HepG2 (cell line): ENCODE measurements around the gene MMP17. TPM values are rescaled to one million over a fixed set of nuclear protein-coding genes. Genes with fewer than 3 reads are reported as not detected.

Experiments used
- ESRRA ChIP-seq: sonication (generic); formaldehyde crosslinking; IDR thresholded peaks from 2 replicates; pipeline ENCODE4 v1.5.1; 2020; ENCODE audit warnings: mild to moderate bottlenecking, low read depth, missing genetic modification reagents
- KLF16 ChIP-seq, 2 experiments: sonication (generic) in 1 of 2; formaldehyde crosslinking in 1 of 2; IDR thresholded peaks; 2 replicates each; pipeline versions ENCODE4 v1.6.1 to v1.8.0; 2016 to 2023; ENCODE audit warnings: missing genetic modification reagents in 2 of 2, missing compliant biosample characterization in 1 of 2
- RNF2 ChIP-seq: fragments of 450-650 bp; conservative IDR thresholded peaks from 2 replicates; pipeline ENCODE4 v1.6.1; 2016; ENCODE audit warnings: low read depth
- TMF1 ChIP-seq: sonication (generic); formaldehyde crosslinking; IDR thresholded peaks from 2 replicates; pipeline ENCODE4 v1.8.1; 2022; ENCODE audit warnings: low read depth, missing genetic modification reagents
- TOPORS ChIP-seq: sonication (generic); formaldehyde crosslinking; IDR thresholded peaks from 2 replicates; pipeline ENCODE4 v1.8.0; 2023; ENCODE audit warnings: mild to moderate bottlenecking, missing genetic modification reagents
- ZMYM4 ChIP-seq: sonication (generic); formaldehyde crosslinking; IDR thresholded peaks from 2 replicates; pipeline ENCODE4 v1.8.1; 2023; ENCODE audit warnings: mild to moderate bottlenecking, missing genetic modification reagents
- ZNF564 ChIP-seq: sonication (generic); formaldehyde crosslinking; IDR thresholded peaks from 2 replicates; pipeline ENCODE4 v1.8.1; 2023; ENCODE audit warnings: mild to moderate bottlenecking, missing genetic modification reagents
- ZNF605 ChIP-seq: sonication (generic); formaldehyde crosslinking; IDR thresholded peaks from 2 replicates; pipeline ENCODE4 v1.8.0; 2022; ENCODE audit warnings: mild to moderate bottlenecking, missing genetic modification reagents
- ZNF766 ChIP-seq: sonication (generic); formaldehyde crosslinking; IDR thresholded peaks from 2 replicates; pipeline ENCODE4 v1.5.0; 2020; ENCODE audit warnings: missing genetic modification reagents, borderline replicate concordance
- polyA plus RNA-seq, 8 experiments: library from polyadenylated mRNA; depleted of rRNA in 3 of 8; stranded (reverse) in 7 of 8; unstranded in 1 of 8; fragments of >200 nt; fragmentation: Illumina TruSeq in 4 of 8; extraction: Trizol in 4 of 8; gene quantifications; 2 replicates each; pipeline versions ENCODE4 v1.2.1 to v1.2.3, GENCODE V29; 2011 to 2016; ENCODE audit warnings: low read depth in 4 of 8, missing spikeins in 1 of 8, mixed read lengths in 1 of 8; ENCODE audit not compliant: insufficient read depth in 1 of 8
- total RNA-seq, 5 experiments: library from RNA; depleted of rRNA; stranded (reverse); fragments of >200 nt; fragmentation: Illumina TruSeq; extraction: Trizol; gene quantifications; 2 replicates each; pipeline ENCODE4 v1.2.3, GENCODE V29; 2016; ENCODE audit warnings: low read depth in 1 of 5
- TF ChIP-seq, protein P1 (sequence below): sonication (generic); formaldehyde crosslinking; IDR thresholded peaks from 2 replicates; pipeline ENCODE4 v1.8.1; 2023; ENCODE audit warnings: missing genetic modification reagents, mild to moderate bottlenecking, borderline replicate concordance
- TF ChIP-seq, protein P2 (sequence below): sonication (generic); formaldehyde crosslinking; IDR thresholded peaks from 2 replicates; pipeline ENCODE4 v1.4.0; 2020; ENCODE audit warnings: mild to moderate bottlenecking, missing genetic modification reagents
- TF ChIP-seq, protein P3 (sequence below): IDR thresholded peaks from 2 replicates; pipeline ENCODE4 v1.4.0; 2020; ENCODE audit warnings: mild to moderate bottlenecking, missing genetic modification reagents
- TF ChIP-seq, protein P4 (sequence below): sonication (generic); formaldehyde crosslinking; IDR thresholded peaks from 2 replicates; pipeline ENCODE4 v1.8.1; 2022; ENCODE audit warnings: low read depth, mild to moderate bottlenecking, missing genetic modification reagents
- TF ChIP-seq, protein P5 (sequence below): sonication (generic); formaldehyde crosslinking; IDR thresholded peaks from 2 replicates; pipeline ENCODE4 v1.9.0; 2021; ENCODE audit warnings: missing genetic modification reagents, mild to moderate bottlenecking, borderline replicate concordance

The MMP17 gene
- total and polyA plus RNA-seq, 2 of the 13 experiments (the other 11 are each of a cell fraction or from before 2014, with no cell fraction given): 0.55 to 0.80 TPM

DNA sequence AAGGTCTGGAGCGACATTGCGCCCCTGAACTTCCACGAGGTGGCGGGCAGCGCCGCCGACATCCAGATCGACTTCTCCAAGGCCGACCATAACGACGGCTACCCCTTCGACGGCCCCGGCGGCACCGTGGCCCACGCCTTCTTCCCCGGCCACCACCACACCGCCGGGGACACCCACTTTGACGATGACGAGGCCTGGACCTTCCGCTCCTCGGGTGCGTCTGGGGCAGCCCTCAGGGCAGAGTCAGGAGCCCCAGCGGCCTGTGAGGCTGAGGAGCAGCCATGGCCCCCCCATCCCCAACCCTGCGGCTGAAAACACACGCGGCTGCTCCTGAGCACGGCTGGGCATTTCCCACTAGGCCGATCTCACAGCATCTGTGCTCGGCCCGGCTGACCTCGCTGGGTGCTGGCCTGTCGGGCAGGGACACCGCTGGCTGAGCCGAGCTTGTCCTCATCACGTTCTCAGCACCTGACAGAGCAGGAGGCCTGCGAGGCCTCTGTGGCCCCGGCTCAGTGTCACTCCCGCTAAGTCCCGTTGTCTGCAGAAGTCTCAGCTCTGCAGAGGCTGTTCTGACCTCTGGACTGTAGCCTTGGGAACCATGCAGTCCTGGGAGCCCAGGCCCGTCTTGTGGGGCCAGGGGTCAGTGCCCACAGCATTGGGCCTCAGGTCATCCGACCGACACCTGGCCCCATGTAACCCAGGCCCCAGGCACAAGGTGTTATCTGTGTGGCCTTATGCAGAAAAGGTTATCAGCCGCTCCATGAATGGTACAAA lies 12.6 kb downstream of the MMP17 start (continued):
- TF ChIP-seq, protein P1, sequence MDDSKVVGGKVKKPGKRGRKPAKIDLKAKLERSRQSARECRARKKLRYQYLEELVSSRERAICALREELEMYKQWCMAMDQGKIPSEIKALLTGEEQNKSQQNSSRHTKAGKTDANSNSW (CRISPR knock-in tag): no peak
- TF ChIP-seq ZMYM4 (CRISPR knock-in tag): peak; percentile 39; the same call in 1 of the 2 replicates
- no peak for TF ChIP-seq ZNF564 (CRISPR knock-in tag)
- TF ChIP-seq ESRRA: 0 out of 2 replicates have a peak, but pooled peaks have one; percentile 43
- TF ChIP-seq, protein P2, sequence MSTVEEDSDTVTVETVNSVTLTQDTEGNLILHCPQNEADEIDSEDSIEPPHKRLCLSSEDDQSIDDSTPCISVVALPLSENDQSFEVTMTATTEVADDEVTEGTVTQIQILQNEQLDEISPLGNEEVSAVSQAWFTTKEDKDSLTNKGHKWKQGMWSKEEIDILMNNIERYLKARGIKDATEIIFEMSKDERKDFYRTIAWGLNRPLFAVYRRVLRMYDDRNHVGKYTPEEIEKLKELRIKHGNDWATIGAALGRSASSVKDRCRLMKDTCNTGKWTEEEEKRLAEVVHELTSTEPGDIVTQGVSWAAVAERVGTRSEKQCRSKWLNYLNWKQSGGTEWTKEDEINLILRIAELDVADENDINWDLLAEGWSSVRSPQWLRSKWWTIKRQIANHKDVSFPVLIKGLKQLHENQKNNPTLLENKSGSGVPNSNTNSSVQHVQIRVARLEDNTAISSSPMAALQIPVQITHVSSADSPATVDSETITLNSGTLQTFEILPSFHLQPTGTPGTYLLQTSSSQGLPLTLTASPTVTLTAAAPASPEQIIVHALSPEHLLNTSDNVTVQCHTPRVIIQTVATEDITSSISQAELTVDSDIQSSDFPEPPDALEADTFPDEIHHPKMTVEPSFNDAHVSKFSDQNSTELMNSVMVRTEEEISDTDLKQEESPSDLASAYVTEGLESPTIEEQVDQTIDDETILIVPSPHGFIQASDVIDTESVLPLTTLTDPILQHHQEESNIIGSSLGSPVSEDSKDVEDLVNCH: no peak
- TF ChIP-seq KLF16 (CRISPR knock-in tag; IDR thresholded peaks at IDR 0.05): no peak
- TF ChIP-seq, protein P3, sequence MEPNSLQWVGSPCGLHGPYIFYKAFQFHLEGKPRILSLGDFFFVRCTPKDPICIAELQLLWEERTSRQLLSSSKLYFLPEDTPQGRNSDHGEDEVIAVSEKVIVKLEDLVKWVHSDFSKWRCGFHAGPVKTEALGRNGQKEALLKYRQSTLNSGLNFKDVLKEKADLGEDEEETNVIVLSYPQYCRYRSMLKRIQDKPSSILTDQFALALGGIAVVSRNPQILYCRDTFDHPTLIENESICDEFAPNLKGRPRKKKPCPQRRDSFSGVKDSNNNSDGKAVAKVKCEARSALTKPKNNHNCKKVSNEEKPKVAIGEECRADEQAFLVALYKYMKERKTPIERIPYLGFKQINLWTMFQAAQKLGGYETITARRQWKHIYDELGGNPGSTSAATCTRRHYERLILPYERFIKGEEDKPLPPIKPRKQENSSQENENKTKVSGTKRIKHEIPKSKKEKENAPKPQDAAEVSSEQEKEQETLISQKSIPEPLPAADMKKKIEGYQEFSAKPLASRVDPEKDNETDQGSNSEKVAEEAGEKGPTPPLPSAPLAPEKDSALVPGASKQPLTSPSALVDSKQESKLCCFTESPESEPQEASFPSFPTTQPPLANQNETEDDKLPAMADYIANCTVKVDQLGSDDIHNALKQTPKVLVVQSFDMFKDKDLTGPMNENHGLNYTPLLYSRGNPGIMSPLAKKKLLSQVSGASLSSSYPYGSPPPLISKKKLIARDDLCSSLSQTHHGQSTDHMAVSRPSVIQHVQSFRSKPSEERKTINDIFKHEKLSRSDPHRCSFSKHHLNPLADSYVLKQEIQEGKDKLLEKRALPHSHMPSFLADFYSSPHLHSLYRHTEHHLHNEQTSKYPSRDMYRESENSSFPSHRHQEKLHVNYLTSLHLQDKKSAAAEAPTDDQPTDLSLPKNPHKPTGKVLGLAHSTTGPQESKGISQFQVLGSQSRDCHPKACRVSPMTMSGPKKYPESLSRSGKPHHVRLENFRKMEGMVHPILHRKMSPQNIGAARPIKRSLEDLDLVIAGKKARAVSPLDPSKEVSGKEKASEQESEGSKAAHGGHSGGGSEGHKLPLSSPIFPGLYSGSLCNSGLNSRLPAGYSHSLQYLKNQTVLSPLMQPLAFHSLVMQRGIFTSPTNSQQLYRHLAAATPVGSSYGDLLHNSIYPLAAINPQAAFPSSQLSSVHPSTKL (CRISPR knock-in tag): peak; percentile 53; the same call in 1 of the 2 replicates
- TF ChIP-seq, protein P4, sequence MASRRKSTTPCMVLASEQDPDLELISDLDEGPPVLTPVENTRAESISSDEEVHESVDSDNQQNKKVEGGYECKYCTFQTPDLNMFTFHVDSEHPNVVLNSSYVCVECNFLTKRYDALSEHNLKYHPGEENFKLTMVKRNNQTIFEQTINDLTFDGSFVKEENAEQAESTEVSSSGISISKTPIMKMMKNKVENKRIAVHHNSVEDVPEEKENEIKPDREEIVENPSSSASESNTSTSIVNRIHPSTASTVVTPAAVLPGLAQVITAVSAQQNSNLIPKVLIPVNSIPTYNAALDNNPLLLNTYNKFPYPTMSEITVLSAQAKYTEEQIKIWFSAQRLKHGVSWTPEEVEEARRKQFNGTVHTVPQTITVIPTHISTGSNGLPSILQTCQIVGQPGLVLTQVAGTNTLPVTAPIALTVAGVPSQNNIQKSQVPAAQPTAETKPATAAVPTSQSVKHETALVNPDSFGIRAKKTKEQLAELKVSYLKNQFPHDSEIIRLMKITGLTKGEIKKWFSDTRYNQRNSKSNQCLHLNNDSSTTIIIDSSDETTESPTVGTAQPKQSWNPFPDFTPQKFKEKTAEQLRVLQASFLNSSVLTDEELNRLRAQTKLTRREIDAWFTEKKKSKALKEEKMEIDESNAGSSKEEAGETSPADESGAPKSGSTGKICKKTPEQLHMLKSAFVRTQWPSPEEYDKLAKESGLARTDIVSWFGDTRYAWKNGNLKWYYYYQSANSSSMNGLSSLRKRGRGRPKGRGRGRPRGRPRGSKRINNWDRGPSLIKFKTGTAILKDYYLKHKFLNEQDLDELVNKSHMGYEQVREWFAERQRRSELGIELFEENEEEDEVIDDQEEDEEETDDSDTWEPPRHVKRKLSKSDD: no peak
- 0 out of 2 replicates have a peak, but pooled peaks have one; percentile 32 for TF ChIP-seq ZNF605 (CRISPR knock-in tag)
- 0 out of 2 replicates have a peak, but pooled peaks have one; percentile 49 for TF ChIP-seq TMF1 (CRISPR knock-in tag)
- TF ChIP-seq ZNF766 (CRISPR knock-in tag): peak; percentile 82; the same call in 1 of the 2 replicates
- peak; percentile 86; the same call in 1 of the 2 replicates for TF ChIP-seq TOPORS (CRISPR knock-in tag)
- TF ChIP-seq, protein P5, sequence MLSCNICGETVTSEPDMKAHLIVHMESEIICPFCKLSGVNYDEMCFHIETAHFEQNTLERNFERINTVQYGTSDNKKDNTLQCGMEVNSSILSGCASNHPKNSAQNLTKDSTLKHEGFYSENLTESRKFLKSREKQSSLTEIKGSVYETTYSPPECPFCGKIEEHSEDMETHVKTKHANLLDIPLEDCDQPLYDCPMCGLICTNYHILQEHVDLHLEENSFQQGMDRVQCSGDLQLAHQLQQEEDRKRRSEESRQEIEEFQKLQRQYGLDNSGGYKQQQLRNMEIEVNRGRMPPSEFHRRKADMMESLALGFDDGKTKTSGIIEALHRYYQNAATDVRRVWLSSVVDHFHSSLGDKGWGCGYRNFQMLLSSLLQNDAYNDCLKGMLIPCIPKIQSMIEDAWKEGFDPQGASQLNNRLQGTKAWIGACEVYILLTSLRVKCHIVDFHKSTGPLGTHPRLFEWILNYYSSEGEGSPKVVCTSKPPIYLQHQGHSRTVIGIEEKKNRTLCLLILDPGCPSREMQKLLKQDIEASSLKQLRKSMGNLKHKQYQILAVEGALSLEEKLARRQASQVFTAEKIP (CRISPR knock-in tag): no peak
- peak; percentile 86 for TF ChIP-seq RNF2
